Left ventricle myocardium inferior (tissue), 1 donor: Measurements from ENCODE around the gene EIF4A3. TPM values are rescaled to one million over a fixed set of nuclear protein-coding genes. Genes with fewer than 3 reads are reported as not detected.
A peak's percentile ranks its signal among the peaks of the same experiment; 100 is the strongest.
"Not testable (repeated sequence)": the region's sequence is repeated elsewhere in the genome, so short reads cannot be mapped to it uniquely, and the experiment has no call there.

Source experiments
- DNase-seq: peaks from one replicate; pipeline ENCODE4 v3.0.0-alpha.2; 2020
- H3K27ac ChIP-seq: fragments of 200-600 bp; replicated peaks from 2 replicates; pipeline ENCODE4 v1.8.0; 2021
- H3K27me3 ChIP-seq: fragments of 200-600 bp; 2 replicates; pipeline ENCODE4 v1.8.0; 2021; ENCODE audit warnings: low read depth
- H3K36me3 ChIP-seq: fragments of 200-600 bp; 2 replicates; pipeline ENCODE4 v1.8.0; 2021
- H3K4me1 ChIP-seq: fragments of 200-600 bp; 2 replicates; pipeline ENCODE4 v1.8.0; 2021
- H3K4me3 ChIP-seq: fragments of 200-600 bp; 2 replicates; pipeline ENCODE4 v1.8.0; 2021; ENCODE audit warnings: mild to moderate bottlenecking, moderate library complexity
- H3K9me3 ChIP-seq: fragments of 200-600 bp; replicated peaks from 2 replicates; pipeline ENCODE4 v1.8.0; 2021
- intact Hi-C: fragments of 100-400 bp; cut with micrococcal nuclease; formaldehyde crosslinking; loops from one replicate; pipeline ENCODE4 v1.11.0; 2022
- total RNA-seq: library from RNA; stranded (reverse); fragmentation: NEBNext Ultra II Directional; extraction: Animal tissue kit (Norgen Biotek cat#: 25700); gene quantifications from one replicate; pipeline ENCODE4 v1.2.1, GENCODE V29; 2021
- TF ChIP-seq, protein P1 (sequence below): fragments of 200-600 bp; IDR thresholded peaks from 2 replicates; pipeline ENCODE4 v1.8.0; 2021; ENCODE audit warnings: antibody characterized with exemption, mild to moderate bottlenecking, borderline replicate concordance
- donor health status: DM: no; HTN: yes; CAD: no; lungs with severe emphysema.

EIF4A3 gene
- total RNA-seq, 1 donor from 2014 or later: 30.0 TPM

DNA sequence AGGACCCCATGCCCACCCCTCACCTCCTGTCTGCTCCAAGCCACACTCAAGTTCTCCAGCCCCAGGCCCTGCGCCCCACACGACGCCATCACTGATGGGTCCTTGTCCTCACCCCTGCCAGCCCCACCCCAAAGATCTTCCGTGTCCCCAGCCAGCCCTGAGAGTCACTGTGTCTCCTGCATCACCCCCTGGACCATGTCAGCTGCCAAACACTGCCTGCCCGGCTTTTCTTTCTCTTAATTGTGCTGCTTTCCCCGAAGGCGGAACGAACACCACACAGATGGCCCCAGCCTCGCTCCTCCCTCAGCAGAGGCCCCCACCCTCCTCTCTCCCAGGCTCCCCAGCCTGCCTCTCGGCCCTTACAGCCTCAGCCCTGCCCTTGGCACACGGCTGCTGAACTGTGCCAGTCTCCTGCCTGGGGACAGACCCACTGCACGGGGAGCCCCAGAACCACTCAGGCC lies 50.3 kb downstream of the EIF4A3 start:
- H3K4me3 ChIP-seq: no peak overlapping the region
- intact Hi-C loops: no loop called here
- H3K36me3 ChIP-seq: no peaks in the 10 kb centered on the region
- no peak overlapping the region for H3K27ac ChIP-seq
- TF ChIP-seq, protein P1, sequence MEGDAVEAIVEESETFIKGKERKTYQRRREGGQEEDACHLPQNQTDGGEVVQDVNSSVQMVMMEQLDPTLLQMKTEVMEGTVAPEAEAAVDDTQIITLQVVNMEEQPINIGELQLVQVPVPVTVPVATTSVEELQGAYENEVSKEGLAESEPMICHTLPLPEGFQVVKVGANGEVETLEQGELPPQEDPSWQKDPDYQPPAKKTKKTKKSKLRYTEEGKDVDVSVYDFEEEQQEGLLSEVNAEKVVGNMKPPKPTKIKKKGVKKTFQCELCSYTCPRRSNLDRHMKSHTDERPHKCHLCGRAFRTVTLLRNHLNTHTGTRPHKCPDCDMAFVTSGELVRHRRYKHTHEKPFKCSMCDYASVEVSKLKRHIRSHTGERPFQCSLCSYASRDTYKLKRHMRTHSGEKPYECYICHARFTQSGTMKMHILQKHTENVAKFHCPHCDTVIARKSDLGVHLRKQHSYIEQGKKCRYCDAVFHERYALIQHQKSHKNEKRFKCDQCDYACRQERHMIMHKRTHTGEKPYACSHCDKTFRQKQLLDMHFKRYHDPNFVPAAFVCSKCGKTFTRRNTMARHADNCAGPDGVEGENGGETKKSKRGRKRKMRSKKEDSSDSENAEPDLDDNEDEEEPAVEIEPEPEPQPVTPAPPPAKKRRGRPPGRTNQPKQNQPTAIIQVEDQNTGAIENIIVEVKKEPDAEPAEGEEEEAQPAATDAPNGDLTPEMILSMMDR: no peak
- H3K4me1 ChIP-seq: peaks cover 9% of the 10 kb centered on the region
- DNase-seq: no peak
- H3K27me3 ChIP-seq: no peaks in the 10 kb centered on the region
- no peaks in the 10 kb centered on the region for H3K9me3 ChIP-seq

DNA sequence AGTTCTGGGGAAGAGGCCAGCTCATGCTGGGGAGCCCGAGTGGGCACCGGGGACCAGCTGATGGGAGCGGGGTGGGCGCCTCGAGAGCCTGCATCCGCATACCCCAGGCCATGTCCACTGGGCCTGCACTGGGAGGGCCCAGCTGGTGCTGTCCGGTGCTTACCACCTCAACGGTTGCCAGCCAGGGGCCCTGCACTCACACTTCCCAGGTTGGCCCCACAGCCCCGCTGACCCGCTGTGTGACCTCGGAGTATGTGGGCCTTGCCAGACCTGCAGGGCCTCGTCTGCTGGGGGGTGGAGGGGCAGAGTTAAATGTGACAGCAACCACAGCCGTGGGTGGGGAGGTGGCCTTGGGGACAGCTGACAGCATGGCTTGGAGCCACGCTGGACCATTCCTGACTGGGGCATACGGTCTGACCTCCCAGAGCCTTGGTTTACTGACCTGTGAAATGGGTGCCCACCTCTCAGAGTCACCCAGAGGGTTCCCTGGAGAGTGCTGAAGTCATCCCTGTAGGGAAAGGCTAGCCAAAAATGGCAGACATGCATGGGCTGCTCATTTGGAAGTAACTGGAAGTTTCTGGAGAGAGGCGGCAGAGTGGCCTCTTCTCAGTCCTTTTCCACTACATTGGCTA lies 51.0 kb downstream of the EIF4A3 start:
- H3K27me3 ChIP-seq: no peaks in the 10 kb centered on the region
- no peak overlapping the region for H3K27ac ChIP-seq
- TF ChIP-seq, protein P1: no peak
- no peak overlapping the region for H3K4me3 ChIP-seq
- H3K4me1 ChIP-seq: peaks cover 6% of the 10 kb centered on the region
- no peaks in the 10 kb centered on the region for H3K9me3 ChIP-seq
- intact Hi-C loops: no loop called here
- DNase-seq: no peak
- H3K36me3 ChIP-seq: no peaks in the 10 kb centered on the region

DNA sequence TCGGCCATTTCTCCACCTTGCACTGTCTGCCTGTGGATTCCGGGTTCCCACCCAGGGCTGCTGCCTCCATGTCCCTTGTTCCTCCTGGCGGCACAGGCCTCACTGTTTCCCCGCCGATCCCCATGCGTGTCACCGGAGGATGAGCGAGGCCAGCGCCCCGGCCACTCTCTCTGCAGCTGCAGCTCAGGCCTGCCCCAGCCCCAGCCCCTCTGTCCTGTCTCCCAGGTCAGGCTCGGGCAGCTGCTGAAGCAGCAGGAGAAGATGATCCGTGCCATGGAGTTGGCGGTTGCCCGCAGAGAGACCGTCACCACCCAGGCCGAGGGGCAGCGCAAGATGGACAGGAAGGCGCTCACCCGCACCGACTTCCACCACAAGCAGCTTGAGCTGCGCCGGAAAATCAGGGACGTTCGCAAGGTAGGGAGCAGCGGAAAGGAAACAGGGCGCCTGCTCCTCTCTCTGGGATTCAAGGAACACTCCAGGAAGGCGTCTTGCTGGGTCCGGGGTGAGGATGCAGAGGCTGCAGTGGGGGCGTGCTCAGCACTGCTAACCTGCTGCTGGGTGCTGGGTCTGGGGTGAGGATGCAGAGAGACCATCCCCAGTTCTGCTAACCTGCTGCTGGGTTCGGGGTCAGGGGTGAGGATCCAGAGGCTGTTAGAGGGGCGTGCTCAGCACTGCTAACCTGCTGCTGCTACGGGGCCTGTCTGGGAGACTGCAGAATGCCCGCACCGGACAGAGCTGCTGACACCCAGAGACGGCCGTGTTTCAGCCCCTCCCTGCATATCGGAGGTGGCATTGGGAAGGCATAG lies 51.7 kb downstream of the EIF4A3 start:
- no peaks in the 10 kb centered on the region for H3K4me1 ChIP-seq
- TF ChIP-seq, protein P1: no peak
- no peaks in the 10 kb centered on the region for H3K27me3 ChIP-seq
- intact Hi-C loops: no loop called here
- H3K9me3 ChIP-seq: no peaks in the 10 kb centered on the region
- no peak overlapping the region for H3K27ac ChIP-seq
- no peak overlapping the region for H3K4me3 ChIP-seq
- no peak for DNase-seq
- no peaks in the 10 kb centered on the region for H3K36me3 ChIP-seq

DNA sequence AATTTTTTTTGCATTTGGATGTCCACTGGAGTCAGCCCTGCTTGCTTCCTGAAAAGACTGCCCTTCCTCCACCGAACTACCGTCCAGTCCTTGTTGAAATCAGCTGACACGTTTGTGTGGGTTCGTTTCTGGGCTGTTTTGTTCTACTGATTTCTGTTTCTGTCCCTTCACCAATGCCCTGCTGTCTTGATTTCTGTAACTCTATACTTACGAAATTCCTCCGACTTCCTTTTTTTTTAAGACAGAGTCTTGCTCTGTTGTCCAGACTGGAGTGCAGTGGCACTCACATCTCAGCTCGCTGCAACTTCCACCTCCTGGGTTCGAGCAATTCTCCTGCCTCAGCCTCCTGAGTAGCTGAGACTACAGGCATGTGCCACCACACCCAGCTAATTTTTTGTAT lies 54.0 kb downstream of the EIF4A3 start:
- intact Hi-C loops: no loop called here
- TF ChIP-seq, protein P1: no peak
- DNase-seq: no peak

DNA sequence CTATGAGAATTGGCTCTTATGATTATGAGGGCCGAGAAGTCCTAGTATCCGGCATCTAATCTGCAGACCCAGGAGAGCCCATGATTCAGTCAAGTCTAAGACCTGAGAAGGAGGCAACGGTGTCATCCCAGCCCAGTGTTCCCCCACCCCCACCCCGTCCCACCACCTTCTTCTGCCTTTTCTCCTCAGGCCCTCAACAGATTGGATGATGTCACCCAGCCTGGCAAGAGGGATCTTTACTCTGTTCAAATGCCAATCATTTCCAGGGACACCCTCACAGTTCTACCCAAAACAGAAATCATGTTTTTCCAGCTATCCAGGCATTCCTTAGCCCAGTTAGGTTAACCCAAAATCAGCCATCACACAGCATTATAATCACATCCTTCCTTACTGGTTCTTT lies 55.6 kb downstream of the EIF4A3 start:
- no peaks in the 10 kb centered on the region for H3K9me3 ChIP-seq
- intact Hi-C loops: no loop called here
- H3K4me1 ChIP-seq: no peaks in the 10 kb centered on the region
- TF ChIP-seq, protein P1: no peak
- no peak overlapping the region for H3K4me3 ChIP-seq
- no peak overlapping the region for H3K27ac ChIP-seq
- no peaks in the 10 kb centered on the region for H3K27me3 ChIP-seq
- no peak for DNase-seq
- H3K36me3 ChIP-seq: no peaks in the 10 kb centered on the region

More for the DNA sequence above, 54.0 kb downstream of the EIF4A3 start:
- Histone ChIP-seq H3K9me3 (no peaks in the 10 kb centered on the region), H3K4me1 (no peaks in the 10 kb centered on the region), H3K36me3 (no peaks in the 10 kb centered on the region), H3K27ac (peak overlapping the region; percentile 44), H3K27me3 (no peaks in the 10 kb centered on the region), H3K4me3 (no peak overlapping the region)

DNA sequence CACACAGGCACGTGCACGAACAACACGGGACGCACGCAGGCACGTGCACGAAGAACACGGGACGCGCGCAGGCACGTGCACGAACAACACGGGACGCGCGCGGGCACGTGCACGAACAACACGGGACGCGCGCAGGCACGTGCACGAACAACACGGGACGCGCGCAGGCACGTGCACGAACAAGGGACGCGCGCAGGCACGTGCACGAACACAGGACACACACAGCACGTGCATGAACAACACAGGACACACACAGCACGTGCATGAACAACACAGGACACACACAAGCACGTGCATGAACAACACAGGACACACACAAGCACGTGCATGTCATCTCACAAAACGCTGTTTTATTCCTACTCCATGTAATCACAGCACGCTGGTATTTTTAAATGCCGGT lies 56.8 kb downstream of the EIF4A3 start:
- H3K36me3 ChIP-seq, H3K27me3 ChIP-seq, intact Hi-C loops, H3K4me3 ChIP-seq, H3K27ac ChIP-seq, DNase-seq, H3K9me3 ChIP-seq, H3K4me1 ChIP-seq: not testable (repeated sequence)
